Hematopoietic multipotent progenitor cell treated with erythropoietin and hydrocortisone succinate and interleukin-3 and kit ligand, for 17 days (in vitro differentiated cells): ENCODE measurements around the gene CFAP45.
A peak's percentile ranks its signal among the peaks of the same experiment; 100 is the strongest.

ENCODE experiments used
- DNase-seq: peaks from one replicate; pipeline ENCODE4 v3.0.0-alpha.2; 2015; ENCODE audit warnings: low spot score

CFAP45 gene

GRCh38 chr1:159923203-159924024, 23.4 kb upstream of the CFAP45 start:
- peak; percentile 51 for DNase-seq

- DNase-seq, result no peak
These were observed 22.7 kb upstream of the CFAP45 start for GRCh38 chr1:159922511-159923202.

- DNase-seq, result peak; percentile 23
These were observed 21.9 kb upstream of the CFAP45 start for GRCh38 chr1:159921700-159922504.

GRCh38 chr1:159921251-159921650, 21.3 kb upstream of the CFAP45 start:
- no peak for DNase-seq

- DNase-seq, result no peak
These were observed 20.7 kb upstream of the CFAP45 start for GRCh38 chr1:159920651-159921050.

- DNase-seq, result no peak
These were observed 20.2 kb upstream of the CFAP45 start for GRCh38 chr1:159920202-159920601.

- no peak for DNase-seq
These were observed 19.4 kb upstream of the CFAP45 start for GRCh38 chr1:159919236-159919865.

GRCh38 chr1:159918352-159919200, 18.6 kb upstream of the CFAP45 start:
- DNase-seq, result no peak

GRCh38 chr1:159917533-159918351, 17.8 kb upstream of the CFAP45 start:
- DNase-seq, result no peak

- DNase-seq, result no peak
These were observed 16.5 kb upstream of the CFAP45 start for GRCh38 chr1:159916242-159917051.

GRCh38 chr1:159915571-159916241, 15.7 kb upstream of the CFAP45 start:
- no peak for DNase-seq

GRCh38 chr1:159914252-159915018, 14.5 kb upstream of the CFAP45 start:
- DNase-seq, result no peak

- DNase-seq, result no peak
These were observed 13.7 kb upstream of the CFAP45 start for GRCh38 chr1:159913451-159914192.

GRCh38 chr1:159911326-159912070, 11.5 kb upstream of the CFAP45 start:
- peak; percentile 29 for DNase-seq

- DNase-seq, result peak; percentile 54
These were observed 8.3 kb upstream of the CFAP45 start for GRCh38 chr1:159908031-159908940.

GRCh38 chr1:159906960-159907359, 7.0 kb upstream of the CFAP45 start:
- no peak for DNase-seq
